ENCODE results near the gene MVB12B.

GRCh38 chr9:126407114-126407870 lies 80.7 kb downstream of the MVB12B start:
- no peak for TF ChIP-seq POLR2A (IDR thresholded peaks at IDR 0.05)
- TF ChIP-seq, protein P1, sequence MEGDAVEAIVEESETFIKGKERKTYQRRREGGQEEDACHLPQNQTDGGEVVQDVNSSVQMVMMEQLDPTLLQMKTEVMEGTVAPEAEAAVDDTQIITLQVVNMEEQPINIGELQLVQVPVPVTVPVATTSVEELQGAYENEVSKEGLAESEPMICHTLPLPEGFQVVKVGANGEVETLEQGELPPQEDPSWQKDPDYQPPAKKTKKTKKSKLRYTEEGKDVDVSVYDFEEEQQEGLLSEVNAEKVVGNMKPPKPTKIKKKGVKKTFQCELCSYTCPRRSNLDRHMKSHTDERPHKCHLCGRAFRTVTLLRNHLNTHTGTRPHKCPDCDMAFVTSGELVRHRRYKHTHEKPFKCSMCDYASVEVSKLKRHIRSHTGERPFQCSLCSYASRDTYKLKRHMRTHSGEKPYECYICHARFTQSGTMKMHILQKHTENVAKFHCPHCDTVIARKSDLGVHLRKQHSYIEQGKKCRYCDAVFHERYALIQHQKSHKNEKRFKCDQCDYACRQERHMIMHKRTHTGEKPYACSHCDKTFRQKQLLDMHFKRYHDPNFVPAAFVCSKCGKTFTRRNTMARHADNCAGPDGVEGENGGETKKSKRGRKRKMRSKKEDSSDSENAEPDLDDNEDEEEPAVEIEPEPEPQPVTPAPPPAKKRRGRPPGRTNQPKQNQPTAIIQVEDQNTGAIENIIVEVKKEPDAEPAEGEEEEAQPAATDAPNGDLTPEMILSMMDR (IDR thresholded peaks at IDR 0.05): no peak

Data from Peyer's patch (tissue), 4 donors.